ENCODE data around the gene TMEM208. TPM values are rescaled to one million over a fixed set of nuclear protein-coding genes. Genes with fewer than 3 reads are reported as not detected.

Gene TMEM208
- total RNA-seq, 1 donor from 2014 or later: 42.6 TPM

DNA sequence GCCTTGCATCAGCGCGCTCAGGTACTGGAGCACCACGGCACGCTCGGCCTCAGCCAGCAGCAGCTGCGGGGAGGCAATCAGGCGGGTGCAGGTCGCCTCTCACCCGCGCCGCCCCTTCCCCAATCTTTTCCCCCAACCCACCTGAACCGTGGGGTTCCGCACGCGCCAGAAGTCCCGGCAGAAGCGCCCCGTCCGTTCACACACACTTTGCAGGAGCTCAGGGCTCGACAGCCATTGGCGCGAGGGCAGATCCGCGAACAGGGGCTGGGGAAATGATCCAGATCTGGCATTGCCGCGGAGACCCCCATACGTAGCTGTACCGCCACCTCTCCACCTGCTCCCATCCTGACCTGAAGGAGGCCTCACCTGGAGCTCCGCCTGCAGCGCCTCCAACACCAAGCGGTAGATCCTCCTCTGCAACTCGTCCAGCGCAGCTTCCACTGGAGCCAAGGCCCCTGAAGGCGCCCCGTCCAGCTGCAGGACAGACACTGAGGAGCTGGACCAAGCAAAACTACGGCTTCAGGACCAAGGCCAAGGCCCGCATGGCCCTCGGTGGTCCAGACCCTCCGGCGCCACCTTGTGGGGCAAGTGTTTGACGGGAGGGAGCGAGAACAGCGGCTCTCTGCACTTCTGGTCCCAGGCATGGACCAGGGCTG, 41.8 kb upstream of the TMEM208 start:
- no peak overlapping the region for H3K27ac Mint-ChIP-seq (ENCODE audit: unreplicated experiment)
- peaks cover 7% of the 10 kb centered on the region for H3K9me3 Mint-ChIP-seq (ENCODE audit: unreplicated experiment)
- peak; percentile 97 for DNase-seq
- TF ChIP-seq CTCF (IDR thresholded peaks at IDR 0.05; ENCODE audit: partially characterized antibody, unreplicated experiment): peak; percentile 77
- H3K36me3 Mint-ChIP-seq (ENCODE audit: unreplicated experiment): no peaks in the 10 kb centered on the region
- H3K4me3 Mint-ChIP-seq (ENCODE audit: unreplicated experiment): peak overlapping the region; percentile 86
- H3K4me1 Mint-ChIP-seq (ENCODE audit: low read depth, unreplicated experiment): peaks cover 6% of the 10 kb centered on the region
- H3K27me3 Mint-ChIP-seq (ENCODE audit: unreplicated experiment): peaks cover 3% of the 10 kb centered on the region

DNA sequence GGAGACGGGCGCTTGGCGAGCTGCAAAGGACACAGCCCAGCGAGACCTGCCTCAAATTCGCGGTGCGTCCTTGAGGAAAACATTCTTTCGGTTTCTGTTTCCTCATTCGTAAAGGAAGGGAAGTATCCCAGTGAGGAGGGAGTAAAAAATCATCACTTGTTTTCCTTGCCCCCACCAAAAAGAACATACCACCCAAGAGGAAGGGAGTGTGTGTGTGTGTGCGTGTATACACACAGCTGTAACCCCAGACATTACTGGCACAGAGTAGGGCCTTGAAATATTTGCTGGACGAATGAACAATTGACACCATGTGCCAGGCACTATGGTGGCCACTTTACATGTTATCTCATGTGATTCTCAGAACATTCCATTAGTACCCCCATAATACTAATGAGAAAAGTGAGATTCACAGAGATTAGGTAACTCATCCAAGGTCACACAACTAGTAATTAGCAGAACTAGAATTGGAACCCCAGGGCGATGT, 41.2 kb upstream of the TMEM208 start:
- no peak for TF ChIP-seq CTCF (IDR thresholded peaks at IDR 0.05; ENCODE audit: partially characterized antibody, unreplicated experiment)
- peaks cover 3% of the 10 kb centered on the region for H3K27me3 Mint-ChIP-seq (ENCODE audit: unreplicated experiment)
- H3K9me3 Mint-ChIP-seq (ENCODE audit: unreplicated experiment): peaks cover 7% of the 10 kb centered on the region
- no peak for DNase-seq
- H3K36me3 Mint-ChIP-seq (ENCODE audit: unreplicated experiment): no peaks in the 10 kb centered on the region
- no peak overlapping the region for H3K27ac Mint-ChIP-seq (ENCODE audit: unreplicated experiment)
- peak overlapping the region; percentile 24 for H3K4me3 Mint-ChIP-seq (ENCODE audit: unreplicated experiment)
- peaks cover 6% of the 10 kb centered on the region for H3K4me1 Mint-ChIP-seq (ENCODE audit: low read depth, unreplicated experiment)

DNA sequence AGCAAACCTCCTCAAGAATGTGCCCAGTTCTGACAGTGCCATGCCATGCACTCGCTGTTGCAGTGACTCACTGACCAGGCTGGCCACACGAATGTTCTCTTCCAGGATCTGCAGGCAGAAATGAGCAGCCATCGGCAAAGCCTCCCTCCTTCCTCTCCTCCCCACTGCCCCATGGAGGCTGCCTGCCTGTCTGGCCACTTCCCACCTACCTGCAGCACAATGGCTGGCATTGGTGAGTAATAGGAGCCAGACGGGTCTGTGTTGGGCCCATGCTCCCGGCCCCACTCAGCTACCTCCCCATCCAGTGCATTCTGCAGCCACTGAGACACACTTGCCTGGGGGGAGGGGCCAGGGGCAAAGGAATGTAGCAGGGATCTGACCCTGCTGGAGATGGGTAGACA, 40.4 kb upstream of the TMEM208 start:
- no peak for DNase-seq
- no peak overlapping the region for H3K4me3 Mint-ChIP-seq (ENCODE audit: unreplicated experiment)
- TF ChIP-seq CTCF (IDR thresholded peaks at IDR 0.05; ENCODE audit: partially characterized antibody, unreplicated experiment): no peak

DNA sequence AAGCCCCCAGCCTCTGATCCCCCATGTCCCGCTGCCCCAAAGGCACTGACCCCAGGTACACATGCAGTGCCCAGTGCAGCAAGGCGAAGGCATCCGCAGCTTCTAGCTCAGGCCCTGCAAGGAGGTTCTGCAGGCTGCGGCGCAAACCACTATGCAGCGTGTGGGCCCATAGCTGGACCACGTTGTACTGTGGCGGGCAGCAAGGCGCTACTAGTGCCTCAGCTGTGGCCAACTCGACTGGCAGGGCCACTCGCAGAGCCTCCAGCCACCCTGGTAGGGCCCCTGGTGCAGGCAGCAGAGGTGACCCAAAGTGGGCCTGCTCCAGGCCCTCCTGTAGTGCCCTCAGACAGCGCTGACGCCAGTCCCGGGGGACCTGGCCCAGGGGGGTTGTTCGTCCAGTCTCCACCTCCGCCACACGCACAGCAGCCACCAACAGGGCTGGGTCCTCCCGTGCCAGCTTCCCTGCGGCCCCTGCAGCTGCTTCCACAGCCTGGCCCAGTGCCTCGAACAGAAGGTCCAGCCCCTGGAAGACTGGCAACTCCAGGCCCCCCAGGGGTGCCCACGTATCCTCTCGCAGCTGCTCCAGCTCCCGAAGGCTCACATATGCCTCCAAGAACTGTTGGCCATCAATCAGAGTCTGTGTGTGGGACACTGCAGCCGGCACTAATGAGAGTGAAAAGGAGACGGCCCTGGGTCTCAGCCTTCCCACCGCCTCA, 39.6 kb upstream of the TMEM208 start:
- DNase-seq: no peak
- Mint-ChIP-seq H3K9me3 (ENCODE audit: unreplicated experiment) (peaks cover 11% of the 10 kb centered on the region), H3K27ac (ENCODE audit: unreplicated experiment) (no peak overlapping the region), H3K4me1 (ENCODE audit: low read depth, unreplicated experiment) (peaks cover 10% of the 10 kb centered on the region), H3K4me3 (ENCODE audit: unreplicated experiment) (no peak overlapping the region), H3K27me3 (ENCODE audit: unreplicated experiment) (peaks cover 7% of the 10 kb centered on the region), H3K36me3 (ENCODE audit: unreplicated experiment) (no peaks in the 10 kb centered on the region)
- no peak for TF ChIP-seq CTCF (IDR thresholded peaks at IDR 0.05; ENCODE audit: partially characterized antibody, unreplicated experiment)

More for the DNA sequence above, 40.4 kb upstream of the TMEM208 start:
- Mint-ChIP-seq H3K36me3 (ENCODE audit: unreplicated experiment) (no peaks in the 10 kb centered on the region), H3K27me3 (ENCODE audit: unreplicated experiment) (peaks cover 3% of the 10 kb centered on the region), H3K27ac (ENCODE audit: unreplicated experiment) (no peak overlapping the region), H3K4me1 (ENCODE audit: low read depth, unreplicated experiment) (peaks cover 10% of the 10 kb centered on the region), H3K9me3 (ENCODE audit: unreplicated experiment) (peaks cover 11% of the 10 kb centered on the region)

- no peak for DNase-seq
- Mint-ChIP-seq H3K4me1 (ENCODE audit: low read depth, unreplicated experiment) (peaks cover 12% of the 10 kb centered on the region), H3K27ac (ENCODE audit: unreplicated experiment) (no peak overlapping the region)
These were observed 38.6 kb upstream of the TMEM208 start for GRCh38 chr16:67188323-67188722.

More at GRCh38 chr16:67188323-67188722, 38.6 kb upstream of the TMEM208 start:
- H3K27me3 Mint-ChIP-seq (ENCODE audit: unreplicated experiment): peaks cover 7% of the 10 kb centered on the region
- peaks cover 11% of the 10 kb centered on the region for H3K9me3 Mint-ChIP-seq (ENCODE audit: unreplicated experiment)
- no peak for TF ChIP-seq CTCF (IDR thresholded peaks at IDR 0.05; ENCODE audit: partially characterized antibody, unreplicated experiment)
- H3K36me3 Mint-ChIP-seq (ENCODE audit: unreplicated experiment): no peaks in the 10 kb centered on the region
- no peak overlapping the region for H3K4me3 Mint-ChIP-seq (ENCODE audit: unreplicated experiment)

Data from glutamatergic neuron (in vitro differentiated cells).